GM21381 (cell line): Measurements from ENCODE around the gene SLC35F3.
A peak's percentile ranks its signal among the peaks of the same experiment; 100 is the strongest.

Source experiments
- ATAC-seq: cut with Tn5 transposase; IDR thresholded peaks from one replicate; pipeline ENCODE4 v1.9.1; 2021; ENCODE audit warnings: mild to moderate bottlenecking, moderate library complexity; ENCODE audit not compliant: unreplicated experiment

Gene SLC35F3

GRCh38 chr1:234216116-234216703 lies 311.7 kb downstream of the SLC35F3 start:
- no peak for ATAC-seq

DNA sequence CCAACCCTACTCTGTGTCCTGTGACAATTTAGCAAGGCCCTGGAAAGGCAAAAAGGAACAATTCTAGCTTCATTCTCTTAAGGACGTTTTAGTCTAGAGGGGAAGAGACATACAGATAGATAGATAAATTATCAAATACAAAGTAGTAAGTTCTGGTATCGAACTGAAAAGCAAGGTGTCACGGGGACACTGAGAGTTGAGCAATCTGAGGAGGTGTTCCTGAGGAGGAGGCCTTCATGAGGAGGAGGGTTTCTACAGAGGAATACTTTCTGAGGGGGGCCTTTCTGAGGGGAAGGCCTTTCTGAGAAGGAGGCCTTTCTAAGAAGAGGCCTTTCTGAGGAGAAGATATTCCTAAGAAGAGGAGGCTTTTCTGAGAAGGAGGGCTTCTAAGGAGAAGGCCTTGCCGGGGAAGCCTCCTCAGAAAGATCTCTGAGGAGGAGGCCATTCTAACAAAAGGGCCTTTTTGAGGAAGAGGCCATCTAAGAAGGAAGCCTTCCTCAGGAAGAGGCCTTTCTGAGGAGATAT lies 312.9 kb downstream of the SLC35F3 start:
- ATAC-seq = no peak

- no peak for ATAC-seq
These were observed 313.6 kb downstream of the SLC35F3 start for GRCh38 chr1:234218078-234218477.

DNA sequence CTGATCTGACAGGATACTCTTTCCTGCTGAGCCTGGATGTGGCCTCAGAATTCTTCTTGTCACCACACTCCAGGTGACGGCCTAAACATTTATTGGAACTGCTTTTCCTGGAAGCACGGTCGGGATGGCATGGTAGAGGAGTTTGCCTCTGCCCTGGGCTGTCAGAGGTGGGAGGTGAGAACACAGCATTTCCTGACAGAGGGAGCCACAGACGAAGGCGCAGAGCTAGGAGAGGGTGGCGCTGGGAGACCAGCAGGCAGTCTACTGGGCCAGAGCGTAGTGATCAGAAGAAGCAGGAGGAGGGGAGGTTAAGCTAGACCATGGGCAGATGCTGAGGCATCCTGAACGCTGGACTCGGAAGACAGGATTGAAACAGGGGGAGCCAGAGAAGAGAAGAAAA lies 315.2 kb downstream of the SLC35F3 start:
- ATAC-seq = no peak

- no peak for ATAC-seq
These were observed 317.1 kb downstream of the SLC35F3 start for GRCh38 chr1:234221601-234222000.

- no peak for ATAC-seq
These were observed 318.2 kb downstream of the SLC35F3 start for GRCh38 chr1:234222561-234223280.

GRCh38 chr1:234226113-234226818 lies 321.8 kb downstream of the SLC35F3 start:
- ATAC-seq = no peak

- ATAC-seq = no peak
These were observed 322.3 kb downstream of the SLC35F3 start for GRCh38 chr1:234226819-234227165.

- ATAC-seq = no peak
These were observed 325.3 kb downstream of the SLC35F3 start for GRCh38 chr1:234229581-234230387.

GRCh38 chr1:234230414-234230862 lies 326.0 kb downstream of the SLC35F3 start:
- ATAC-seq = peak; percentile 76

GRCh38 chr1:234231061-234231892 lies 326.8 kb downstream of the SLC35F3 start:
- ATAC-seq = no peak

DNA sequence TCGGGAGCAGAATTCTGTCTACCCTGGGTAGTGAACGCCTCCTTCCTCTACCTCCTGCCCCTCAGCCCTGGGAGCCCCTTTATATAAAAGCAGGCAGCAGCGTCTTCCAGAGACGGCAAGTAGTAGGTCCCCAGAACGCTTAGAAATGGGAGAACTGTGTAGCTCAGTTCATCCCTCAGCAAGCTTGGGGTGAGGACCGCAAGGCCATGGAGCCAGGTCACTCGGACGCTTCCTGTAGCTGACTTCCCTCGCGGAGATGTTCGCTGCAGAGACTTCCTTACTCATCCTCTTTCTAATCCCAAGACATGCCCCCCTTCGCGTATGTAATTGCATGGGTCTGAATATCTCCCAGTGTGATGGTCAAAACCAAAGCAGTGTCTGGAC lies 327.4 kb downstream of the SLC35F3 start:
- ATAC-seq = no peak

- ATAC-seq = no peak
These were observed 329.7 kb downstream of the SLC35F3 start for GRCh38 chr1:234234199-234234598.

- ATAC-seq = no peak
These were observed 331.0 kb downstream of the SLC35F3 start for GRCh38 chr1:234235434-234235881.

GRCh38 chr1:234237393-234237792 lies 332.9 kb downstream of the SLC35F3 start:
- ATAC-seq = no peak

GRCh38 chr1:234238060-234238459 lies 333.6 kb downstream of the SLC35F3 start:
- ATAC-seq = no peak

DNA sequence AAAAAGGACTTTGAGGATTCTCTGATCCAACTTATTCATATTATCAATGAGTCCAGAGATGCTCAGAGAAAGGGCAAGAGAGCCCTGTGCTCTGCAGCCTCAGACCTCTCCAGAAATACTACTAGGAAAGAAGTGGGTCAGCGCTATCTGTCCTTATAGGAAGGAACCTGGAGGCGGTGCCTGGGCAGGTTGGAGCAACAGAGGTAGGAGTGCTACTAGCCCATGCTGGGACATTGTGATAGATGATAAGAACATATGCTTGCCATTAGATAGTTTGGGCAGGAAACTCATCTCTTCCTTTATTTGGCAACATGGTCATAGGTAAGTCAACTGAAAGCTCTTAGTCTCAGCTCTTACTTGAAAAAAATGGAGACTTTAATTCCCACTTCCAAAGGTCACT lies 335.0 kb downstream of the SLC35F3 start:
- no peak for ATAC-seq

DNA sequence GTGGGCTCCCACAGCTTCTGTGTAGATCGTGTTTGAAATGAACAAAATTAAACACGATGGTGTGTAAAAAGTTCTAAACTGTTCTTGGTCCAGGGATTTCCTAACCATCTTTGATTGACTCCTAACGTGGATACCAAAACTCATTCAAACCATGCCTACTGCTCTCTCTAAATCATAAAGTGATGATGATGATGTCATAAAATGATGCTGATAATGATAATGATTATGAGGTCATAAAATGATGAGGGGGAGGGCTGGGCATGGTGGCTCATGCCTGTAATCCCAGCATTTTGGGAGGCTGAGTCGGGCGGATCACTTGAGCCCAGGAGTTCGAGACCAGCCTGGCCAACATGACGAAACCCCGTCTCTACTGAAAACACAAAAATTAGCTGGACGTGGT lies 335.5 kb downstream of the SLC35F3 start:
- no peak for ATAC-seq

GRCh38 chr1:234240680-234241079 lies 336.2 kb downstream of the SLC35F3 start:
- no peak for ATAC-seq

GRCh38 chr1:234241941-234242490 lies 337.5 kb downstream of the SLC35F3 start:
- no peak for ATAC-seq
